ENCODE data around the gene INPP5D. TPM values are rescaled to one million over a fixed set of nuclear protein-coding genes. Genes with fewer than 3 reads are reported as not detected.
"Not testable (repeated sequence)": the region's sequence is repeated elsewhere in the genome, so short reads cannot be mapped to it uniquely, and the experiment has no call there.

INPP5D gene
- total and polyA plus RNA-seq, 2 donors (not counting 3 experiments of a cell fraction or from before 2014, with no cell fraction given), result 13.9 to 46.6 TPM

GRCh38 chr2:233121856-233122255 is 61.7 kb downstream of the INPP5D start:
- Histone ChIP-seq H3K9me3 (replicated peaks; ENCODE audit: control insufficient read depth, insufficient read depth, low read length) (no peaks in the 10 kb centered on the region), H3K27me3 (ENCODE audit: control insufficient read depth in 2 of 2, insufficient read depth in 2 of 2, low read length in 2 of 2) (no peaks in the 10 kb centered on the region), H4K20me1 (replicated peaks; ENCODE audit: control insufficient read depth, extremely low read depth, insufficient read depth, low read length) (no peaks in the 10 kb centered on the region), H2AFZ (ENCODE audit: low read depth, low read length) (no peak overlapping the region), H3K36me3 (ENCODE audit: control insufficient read depth in 2 of 2, extremely low read depth in 1 of 2, insufficient read depth in 2 of 2, low read length in 2 of 2) (peaks cover 0 to 22% of the 10 kb centered on the region in 2 experiments), H3K9ac (replicated peaks; ENCODE audit: extremely low read depth, insufficient read depth, low read length) (no peak overlapping the region), H3K4me2 (ENCODE audit: insufficient read depth, low read length) (no peak overlapping the region), H3K4me1 (ENCODE audit: control insufficient read depth, extremely low read depth, insufficient read depth, low read length) (no peaks in the 10 kb centered on the region), H3K9me1 (replicated peaks; ENCODE audit: control insufficient read depth, extremely low read depth, insufficient read depth, low read length) (no peaks in the 10 kb centered on the region), H3K79me2 (ENCODE audit: control insufficient read depth, insufficient read depth, low read length) (no peaks in the 10 kb centered on the region), H3K4me3 (replicated peaks in 1 of 3; ENCODE audit: insufficient read depth in 1 of 3, low read depth in 1 of 3, low read length in 3 of 3) (no peak overlapping the region), H3K27ac (ENCODE audit: insufficient read depth, low read depth, low read length) (no peak overlapping the region)
- no TSS peak for BruUV-seq (replicated peaks)
- no peak for TF ChIP-seq MYC (IDR thresholded peaks at IDR 0.05; ENCODE audit: low read depth, low read length)
- FAIRE-seq (no peak), DNase-seq (ENCODE audit: low read depth, low spot score) (no peak)
- ChIA-PET CTCF (no interaction called here), POLR2A (no interaction called here)
- dilution Hi-C loops (cut with MboI; ENCODE audit: extremely low pct_ligation_motif_present, low sequenced_read_pairs), result no loop called here
- intact Hi-C loops (cut with micrococcal nuclease), result no loop called here

DNA sequence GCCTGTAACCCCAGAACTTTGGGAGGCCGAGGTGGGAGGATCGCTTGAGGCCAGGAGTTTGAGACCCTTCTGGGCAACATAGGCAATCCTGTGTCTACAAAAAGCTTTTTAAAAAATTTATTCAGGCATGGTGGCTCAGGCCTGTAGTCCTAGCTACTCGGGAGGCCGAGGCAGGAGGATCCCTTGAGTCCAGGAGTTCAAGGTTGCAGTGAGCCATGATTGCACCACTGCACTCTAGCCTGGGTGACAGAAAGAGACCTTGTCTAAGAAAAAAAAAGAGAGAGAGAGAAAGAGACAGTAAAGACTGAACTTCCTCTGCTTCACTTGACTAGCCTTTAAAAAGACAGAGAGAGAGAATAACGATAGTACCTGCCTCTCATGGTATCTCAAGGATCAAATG is 62.4 kb downstream of the INPP5D start:
- Histone ChIP-seq H3K36me3 (ENCODE audit: control insufficient read depth in 2 of 2, extremely low read depth in 1 of 2, insufficient read depth in 2 of 2, low read length in 2 of 2) (peaks cover 0 to 25% of the 10 kb centered on the region in 2 experiments), H3K4me1 (ENCODE audit: control insufficient read depth, extremely low read depth, insufficient read depth, low read length) (no peaks in the 10 kb centered on the region), H3K4me3 (replicated peaks in 1 of 3; ENCODE audit: insufficient read depth in 1 of 3, low read depth in 1 of 3, low read length in 3 of 3) (no peak overlapping the region), H3K27me3 (ENCODE audit: control insufficient read depth in 2 of 2, insufficient read depth in 2 of 2, low read length in 2 of 2) (no peaks in the 10 kb centered on the region), H2AFZ (ENCODE audit: low read depth, low read length) (no peak overlapping the region), H3K79me2 (ENCODE audit: control insufficient read depth, insufficient read depth, low read length) (no peaks in the 10 kb centered on the region), H3K4me2 (ENCODE audit: insufficient read depth, low read length) (no peak overlapping the region), H3K9me3 (replicated peaks; ENCODE audit: control insufficient read depth, insufficient read depth, low read length) (no peaks in the 10 kb centered on the region), H4K20me1 (replicated peaks; ENCODE audit: control insufficient read depth, extremely low read depth, insufficient read depth, low read length) (no peaks in the 10 kb centered on the region), H3K27ac (ENCODE audit: insufficient read depth, low read depth, low read length) (no peak overlapping the region), H3K9me1 (replicated peaks; ENCODE audit: control insufficient read depth, extremely low read depth, insufficient read depth, low read length) (no peaks in the 10 kb centered on the region), H3K9ac (replicated peaks; ENCODE audit: extremely low read depth, insufficient read depth, low read length) (no peak overlapping the region)
- DNase-seq (ENCODE audit: low read depth, low spot score) (no peak), FAIRE-seq (no peak)
- ChIA-PET POLR2A (no interaction called here), CTCF (no interaction called here)
- no TSS peak for BruUV-seq (replicated peaks)
- TF ChIP-seq POLR2AphosphoS5 (IDR thresholded peaks at IDR 0.05; ENCODE audit: insufficient read depth, low read depth, low read length), result no peak
- no peak for TF ChIP-seq MAX (IDR thresholded peaks at IDR 0.05; ENCODE audit: insufficient read depth, insufficient read length)
- no peak for TF ChIP-seq MYC (IDR thresholded peaks at IDR 0.05; ENCODE audit: low read depth, low read length)
- no peak for TF ChIP-seq JUN (IDR thresholded peaks at IDR 0.05; ENCODE audit: borderline replicate concordance, insufficient read depth, insufficient read length, low read depth)
- no peak for TF ChIP-seq CTCF (IDR thresholded peaks at IDR 0.05; ENCODE audit: extremely low read depth in 1 of 2, insufficient read depth in 1 of 2, low read depth in 1 of 2, low read length in 2 of 2)
- TF ChIP-seq FOS (IDR thresholded peaks at IDR 0.05; ENCODE audit: borderline replicate concordance, insufficient read depth, low read length), result no peak
- no peak for TF ChIP-seq EZH2 (IDR thresholded peaks at IDR 0.05; ENCODE audit: borderline replicate concordance, low read depth, low read length, severe bottlenecking)
- dilution Hi-C loops (cut with MboI; ENCODE audit: extremely low pct_ligation_motif_present, low sequenced_read_pairs) (no loop called here), intact Hi-C loops (cut with micrococcal nuclease) (no loop called here)

DNA sequence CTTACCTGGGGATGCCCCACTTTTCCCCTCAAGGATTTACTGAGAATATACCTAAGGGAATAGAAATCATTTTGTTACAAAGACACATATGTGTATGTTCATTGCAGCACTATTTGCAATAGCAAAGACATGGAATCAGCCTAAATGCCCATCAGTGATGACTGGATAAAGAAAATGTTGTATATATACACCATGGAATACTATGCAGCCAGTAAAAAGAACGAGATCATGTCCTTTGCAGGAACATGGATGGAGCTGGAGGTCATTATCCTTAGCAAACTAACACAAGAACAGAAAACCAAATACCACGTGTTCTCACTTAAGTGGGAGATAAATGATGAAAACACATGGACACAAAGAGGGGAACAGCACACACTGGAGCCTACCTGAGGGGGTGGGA is 63.4 kb downstream of the INPP5D start:
- CTCF ChIA-PET; H3K27me3 ChIP-seq (ENCODE audit: control insufficient read depth in 2 of 2, insufficient read depth in 2 of 2, low read length in 2 of 2); H3K27ac ChIP-seq (ENCODE audit: insufficient read depth, low read depth, low read length); H4K20me1 ChIP-seq (replicated peaks; ENCODE audit: control insufficient read depth, extremely low read depth, insufficient read depth, low read length); intact Hi-C loops (cut with micrococcal nuclease); H3K4me1 ChIP-seq (ENCODE audit: control insufficient read depth, extremely low read depth, insufficient read depth, low read length); POLR2A ChIA-PET; H3K4me2 ChIP-seq (ENCODE audit: insufficient read depth, low read length); H3K9me1 ChIP-seq (replicated peaks; ENCODE audit: control insufficient read depth, extremely low read depth, insufficient read depth, low read length); H3K9ac ChIP-seq (replicated peaks; ENCODE audit: extremely low read depth, insufficient read depth, low read length); H3K9me3 ChIP-seq (replicated peaks; ENCODE audit: control insufficient read depth, insufficient read depth, low read length); H3K4me3 ChIP-seq (replicated peaks in 1 of 3; ENCODE audit: insufficient read depth in 1 of 3, low read depth in 1 of 3, low read length in 3 of 3); H2AFZ ChIP-seq (ENCODE audit: low read depth, low read length); FAIRE-seq; DNase-seq (ENCODE audit: low read depth, low spot score); H3K79me2 ChIP-seq (ENCODE audit: control insufficient read depth, insufficient read depth, low read length); BruUV-seq (replicated peaks); dilution Hi-C loops (cut with MboI; ENCODE audit: extremely low pct_ligation_motif_present, low sequenced_read_pairs): not testable (repeated sequence)
- peaks cover 0 to 25% of the 10 kb centered on the region in 2 experiments for H3K36me3 ChIP-seq (ENCODE audit: control insufficient read depth in 2 of 2, extremely low read depth in 1 of 2, insufficient read depth in 2 of 2, low read length in 2 of 2)

All from endothelial cell of umbilical vein (primary cell).